Measurements from ENCODE around the gene SHANK1.

The SHANK1 gene

DNA sequence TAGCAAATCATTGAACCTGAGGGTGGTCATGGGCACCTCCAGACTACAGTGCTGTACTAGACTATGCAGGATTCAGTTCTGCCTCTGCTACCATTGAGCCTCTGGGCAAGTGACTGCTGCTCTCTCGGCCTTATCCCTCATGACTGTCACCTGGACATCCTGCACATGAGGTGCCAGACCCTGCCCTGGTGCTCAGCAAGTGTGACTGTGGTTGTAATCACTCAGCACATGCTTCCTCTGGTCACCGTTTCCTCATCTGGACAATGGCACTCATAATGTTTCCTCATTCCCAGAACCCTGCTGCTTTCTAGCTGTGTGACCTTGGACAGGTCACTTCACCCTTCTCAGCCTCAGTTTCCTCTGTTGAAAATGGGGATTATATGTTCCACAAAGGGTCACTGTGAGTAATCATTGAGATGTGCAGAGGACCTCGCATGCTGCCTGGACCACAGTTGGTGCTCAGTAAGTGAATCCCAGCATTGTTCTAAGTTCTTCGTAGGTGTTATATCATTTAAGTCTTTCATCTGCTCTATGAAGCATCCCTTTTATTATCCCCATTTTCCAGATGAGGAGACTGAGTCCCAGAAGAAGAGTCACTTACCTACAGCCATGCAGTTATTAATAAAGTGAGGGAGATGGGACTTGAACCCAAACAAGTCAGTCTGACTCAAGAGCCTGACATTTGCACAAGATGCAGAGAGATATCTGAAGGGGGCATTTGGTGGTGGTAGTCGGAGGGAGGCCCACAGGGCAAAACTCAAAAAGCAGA, 83.1 kb downstream of the SHANK1 start:
- no peak for DNase-seq (ENCODE audit: low spot score)
- H3K4ac ChIP-seq (ENCODE audit: low read length): no peak overlapping the region
- no peaks in the 10 kb centered on the region for H3K36me3 ChIP-seq (replicated peaks in 1 of 2; ENCODE audit: control insufficient read depth in 2 of 2, insufficient read depth in 2 of 2, low read length in 2 of 2)
- H3K14ac ChIP-seq (ENCODE audit: low read length): no peak overlapping the region
- no peak overlapping the region for H2BK15ac ChIP-seq (ENCODE audit: low read length)
- H2AFZ ChIP-seq (ENCODE audit: low read length): no peak overlapping the region
- no peak overlapping the region for H3K9ac ChIP-seq (ENCODE audit: low read depth, low read length, poor library complexity)
- no peak overlapping the region for H3K23ac ChIP-seq (ENCODE audit: low read depth, low read length, poor library complexity)
- no peak overlapping the region for H3K4me3 ChIP-seq (ENCODE audit: low read length in 2 of 2)
- H3K27me3 ChIP-seq (ENCODE audit: control insufficient read depth in 3 of 3, insufficient read depth in 3 of 3, low read depth in 1 of 3, low read length in 3 of 3): peaks cover 0 to 32% (median 11%) of the 10 kb centered on the region in 3 experiments
- peaks cover 8 to 15% of the 10 kb centered on the region in 2 donors for H3K9me3 ChIP-seq (replicated peaks in 1 of 2; ENCODE audit: control insufficient read depth in 2 of 2, insufficient read depth in 1 of 2, low read depth in 1 of 2, low read length in 2 of 2)
- H4K8ac ChIP-seq (ENCODE audit: low read depth, low read length): no peak overlapping the region
- peaks cover 0 to 5% of the 10 kb centered on the region in 2 donors for H3K4me1 ChIP-seq (ENCODE audit: control insufficient read depth in 2 of 2, insufficient read depth in 1 of 2, low read depth in 1 of 2, low read length in 2 of 2)
- no peaks in the 10 kb centered on the region for H3K79me1 ChIP-seq (ENCODE audit: low read depth, low read length)
- H2BK120ac ChIP-seq (ENCODE audit: low read depth, low read length): peak overlapping the region; percentile 40
- H3K27ac ChIP-seq (replicated peaks; ENCODE audit: low read length): no peak overlapping the region
- H4K91ac ChIP-seq (ENCODE audit: low read depth, low read length, poor library complexity): no peak overlapping the region
- no CpG with 5 or more reads among the region's 5 CpGs for WGBS, 2 donors (ENCODE audit: extremely low coverage in 2 of 2, insufficient read length in 2 of 2, insufficient replicate concordance in 1 of 2)
- H2BK12ac ChIP-seq (ENCODE audit: low read length): no peak overlapping the region
- peak overlapping the region; percentile 67 for H2AK5ac ChIP-seq (ENCODE audit: low read depth, low read length)
- H3K18ac ChIP-seq (ENCODE audit: low read length): no peak overlapping the region
- H3K4me2 ChIP-seq (ENCODE audit: insufficient read depth, low read length, poor library complexity, severe bottlenecking): no peak overlapping the region
- H2BK5ac ChIP-seq (ENCODE audit: low read length): no peak overlapping the region

DNA sequence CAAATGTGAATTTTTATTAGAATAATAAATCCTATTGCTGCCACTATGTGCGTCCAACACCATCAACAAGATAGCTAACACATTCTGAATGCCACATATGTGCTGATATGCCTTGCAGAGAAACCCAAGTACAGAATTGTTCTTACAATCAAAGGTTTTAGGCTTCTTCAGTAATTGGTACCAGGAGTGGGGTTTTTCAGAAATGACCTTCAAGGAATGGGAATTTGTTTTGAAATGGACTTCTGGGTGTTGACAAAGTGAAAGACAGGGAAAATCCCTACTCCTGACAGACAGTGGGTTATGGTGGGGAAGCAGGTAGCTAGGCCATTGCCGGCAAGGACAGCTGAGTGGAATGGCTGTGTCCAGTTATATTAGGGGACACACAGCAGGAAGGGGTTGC, 85.6 kb downstream of the SHANK1 start:
- Histone ChIP-seq H3K27ac (replicated peaks; ENCODE audit: low read length) (no peak overlapping the region), H4K91ac (ENCODE audit: low read depth, low read length, poor library complexity) (no peak overlapping the region), H3K9me3 (replicated peaks in 1 of 2; ENCODE audit: control insufficient read depth in 2 of 2, insufficient read depth in 1 of 2, low read depth in 1 of 2, low read length in 2 of 2) (peaks cover 8 to 15% of the 10 kb centered on the region in 2 donors), H3K36me3 (replicated peaks in 1 of 2; ENCODE audit: control insufficient read depth in 2 of 2, insufficient read depth in 2 of 2, low read length in 2 of 2) (no peaks in the 10 kb centered on the region), H3K9ac (ENCODE audit: low read depth, low read length, poor library complexity) (no peak overlapping the region), H2BK5ac (ENCODE audit: low read length) (no peak overlapping the region), H3K4me1 (ENCODE audit: control insufficient read depth in 2 of 2, insufficient read depth in 1 of 2, low read depth in 1 of 2, low read length in 2 of 2) (peaks cover 0 to 3% of the 10 kb centered on the region in 2 donors), H3K4ac (ENCODE audit: low read length) (no peak overlapping the region), H2AK5ac (ENCODE audit: low read depth, low read length) (no peak overlapping the region), H2AFZ (ENCODE audit: low read length) (no peak overlapping the region), H3K18ac (ENCODE audit: low read length) (no peak overlapping the region), H3K4me3 (ENCODE audit: low read length in 2 of 2) (peak overlapping the region in 1 of 2 donors; percentile 46), H2BK120ac (ENCODE audit: low read depth, low read length) (no peak overlapping the region), H3K23ac (ENCODE audit: low read depth, low read length, poor library complexity) (no peak overlapping the region), H2BK12ac (ENCODE audit: low read length) (no peak overlapping the region), H4K8ac (ENCODE audit: low read depth, low read length) (no peak overlapping the region), H3K14ac (ENCODE audit: low read length) (no peak overlapping the region), H3K27me3 (ENCODE audit: control insufficient read depth in 3 of 3, insufficient read depth in 3 of 3, low read depth in 1 of 3, low read length in 3 of 3) (peaks cover 0 to 29% (median 11%) of the 10 kb centered on the region in 3 experiments), H2BK15ac (ENCODE audit: low read length) (no peak overlapping the region), H3K4me2 (ENCODE audit: insufficient read depth, low read length, poor library complexity, severe bottlenecking) (no peak overlapping the region), H3K79me1 (ENCODE audit: low read depth, low read length) (no peaks in the 10 kb centered on the region)
- WGBS, 2 donors (ENCODE audit: extremely low coverage in 2 of 2, insufficient read length in 2 of 2, insufficient replicate concordance in 1 of 2): no CpG with 5 or more reads among the region's 2 CpGs
- DNase-seq (ENCODE audit: low spot score): no peak

DNA sequence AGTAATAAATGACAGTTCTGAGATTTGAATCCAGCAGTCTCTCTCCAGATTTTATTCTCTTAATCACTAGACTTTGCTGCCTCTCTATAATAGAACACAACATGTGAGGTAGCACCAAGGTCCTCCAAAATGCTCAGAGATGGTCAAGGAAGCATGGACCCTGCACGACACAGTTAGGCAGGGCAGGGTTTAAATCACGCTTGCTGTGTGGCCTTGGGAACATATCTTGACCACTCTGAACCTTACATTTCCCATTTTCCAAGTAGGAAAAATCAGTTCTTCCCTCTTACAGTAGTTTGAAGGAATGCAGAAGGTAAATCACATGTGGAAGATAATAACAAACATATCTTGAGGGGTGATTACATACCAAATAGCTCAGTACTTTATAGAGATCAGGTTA, 86.2 kb downstream of the SHANK1 start:
- no peak overlapping the region for H4K8ac ChIP-seq (ENCODE audit: low read depth, low read length)
- no peak overlapping the region for H2BK12ac ChIP-seq (ENCODE audit: low read length)
- no peaks in the 10 kb centered on the region for H3K4me1 ChIP-seq (ENCODE audit: control insufficient read depth in 2 of 2, insufficient read depth in 1 of 2, low read depth in 1 of 2, low read length in 2 of 2)
- H3K18ac ChIP-seq (ENCODE audit: low read length): no peak overlapping the region
- H2AK5ac ChIP-seq (ENCODE audit: low read depth, low read length): no peak overlapping the region
- DNase-seq (ENCODE audit: low spot score): no peak
- H2AFZ ChIP-seq (ENCODE audit: low read length): no peak overlapping the region
- H4K91ac ChIP-seq (ENCODE audit: low read depth, low read length, poor library complexity): no peak overlapping the region
- no peak overlapping the region for H3K4ac ChIP-seq (ENCODE audit: low read length)
- no peaks in the 10 kb centered on the region for H3K79me1 ChIP-seq (ENCODE audit: low read depth, low read length)
- no peak overlapping the region for H2BK15ac ChIP-seq (ENCODE audit: low read length)
- no CpG with 5 or more reads among the region's 2 CpGs for WGBS, 2 donors (ENCODE audit: extremely low coverage in 2 of 2, insufficient read length in 2 of 2, insufficient replicate concordance in 1 of 2)
- no peak overlapping the region for H3K4me3 ChIP-seq (ENCODE audit: low read length in 2 of 2)
- H3K4me2 ChIP-seq (ENCODE audit: insufficient read depth, low read length, poor library complexity, severe bottlenecking): no peak overlapping the region
- peaks cover 0 to 23% (median 6%) of the 10 kb centered on the region in 3 experiments for H3K27me3 ChIP-seq (ENCODE audit: control insufficient read depth in 3 of 3, insufficient read depth in 3 of 3, low read depth in 1 of 3, low read length in 3 of 3)
- H3K27ac ChIP-seq (replicated peaks; ENCODE audit: low read length): no peak overlapping the region
- H2BK5ac ChIP-seq (ENCODE audit: low read length): no peak overlapping the region
- H3K14ac ChIP-seq (ENCODE audit: low read length): no peak overlapping the region
- no peak overlapping the region for H2BK120ac ChIP-seq (ENCODE audit: low read depth, low read length)
- no peak overlapping the region for H3K23ac ChIP-seq (ENCODE audit: low read depth, low read length, poor library complexity)
- peaks cover 8 to 15% of the 10 kb centered on the region in 2 donors for H3K9me3 ChIP-seq (replicated peaks in 1 of 2; ENCODE audit: control insufficient read depth in 2 of 2, insufficient read depth in 1 of 2, low read depth in 1 of 2, low read length in 2 of 2)
- H3K9ac ChIP-seq (ENCODE audit: low read depth, low read length, poor library complexity): no peak overlapping the region
- H3K36me3 ChIP-seq (replicated peaks in 1 of 2; ENCODE audit: control insufficient read depth in 2 of 2, insufficient read depth in 2 of 2, low read length in 2 of 2): no peaks in the 10 kb centered on the region

DNA sequence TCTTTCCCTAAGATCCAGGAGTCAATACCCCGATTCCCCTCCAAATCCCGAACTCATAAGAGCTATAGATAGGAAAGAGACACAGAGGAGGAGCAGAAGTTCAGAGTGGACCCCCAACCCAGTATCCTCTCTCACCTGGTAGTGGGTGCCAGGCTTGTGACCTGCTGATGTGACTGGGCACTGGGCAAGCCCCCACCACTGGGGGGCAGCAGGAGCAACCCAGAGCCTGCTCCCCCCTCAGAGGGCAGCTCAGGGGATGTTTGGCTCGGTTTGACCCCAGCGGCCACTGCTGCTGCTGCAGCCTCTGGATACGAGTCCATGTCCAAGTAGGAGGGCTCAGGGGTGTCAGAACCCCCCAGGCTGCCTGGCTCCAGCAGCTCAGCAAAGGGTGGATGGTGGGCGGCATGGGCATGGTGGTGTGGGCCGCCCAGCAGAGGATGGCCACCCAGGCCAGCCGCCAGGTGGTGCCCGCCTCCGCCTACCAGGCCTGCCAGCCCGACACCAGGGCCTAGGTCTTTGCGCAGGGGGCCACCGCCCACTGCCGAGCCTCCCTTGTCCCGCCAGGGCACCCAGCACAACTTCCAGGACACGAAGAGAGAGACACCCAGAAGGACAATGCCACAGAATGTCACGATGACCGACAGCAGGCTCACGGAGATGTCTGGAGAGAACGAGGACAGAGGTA, 87.3 kb downstream of the SHANK1 start:
- Histone ChIP-seq H3K79me1 (ENCODE audit: low read depth, low read length) (no peaks in the 10 kb centered on the region), H3K23ac (ENCODE audit: low read depth, low read length, poor library complexity) (no peak overlapping the region), H3K9ac (ENCODE audit: low read depth, low read length, poor library complexity) (no peak overlapping the region), H4K8ac (ENCODE audit: low read depth, low read length) (no peak overlapping the region), H3K4me3 (ENCODE audit: low read length in 2 of 2) (no peak overlapping the region), H2BK15ac (ENCODE audit: low read length) (no peak overlapping the region), H2BK120ac (ENCODE audit: low read depth, low read length) (no peak overlapping the region), H2AFZ (ENCODE audit: low read length) (no peak overlapping the region), H3K9me3 (replicated peaks in 1 of 2; ENCODE audit: control insufficient read depth in 2 of 2, insufficient read depth in 1 of 2, low read depth in 1 of 2, low read length in 2 of 2) (peaks cover 8 to 15% of the 10 kb centered on the region in 2 donors), H3K27ac (replicated peaks; ENCODE audit: low read length) (no peak overlapping the region), H3K14ac (ENCODE audit: low read length) (no peak overlapping the region), H3K4me2 (ENCODE audit: insufficient read depth, low read length, poor library complexity, severe bottlenecking) (no peak overlapping the region), H3K27me3 (ENCODE audit: control insufficient read depth in 3 of 3, insufficient read depth in 3 of 3, low read depth in 1 of 3, low read length in 3 of 3) (peaks cover 0 to 12% (median under 1%) of the 10 kb centered on the region in 3 experiments), H2AK5ac (ENCODE audit: low read depth, low read length) (peak overlapping the region; percentile 34), H3K18ac (ENCODE audit: low read length) (peak overlapping the region; percentile 52), H2BK12ac (ENCODE audit: low read length) (no peak overlapping the region), H4K91ac (ENCODE audit: low read depth, low read length, poor library complexity) (no peak overlapping the region), H3K4ac (ENCODE audit: low read length) (no peak overlapping the region), H2BK5ac (ENCODE audit: low read length) (no peak overlapping the region), H3K36me3 (replicated peaks in 1 of 2; ENCODE audit: control insufficient read depth in 2 of 2, insufficient read depth in 2 of 2, low read length in 2 of 2) (no peaks in the 10 kb centered on the region), H3K4me1 (ENCODE audit: control insufficient read depth in 2 of 2, insufficient read depth in 1 of 2, low read depth in 1 of 2, low read length in 2 of 2) (no peaks in the 10 kb centered on the region)
- DNase-seq (ENCODE audit: low spot score): no peak
- WGBS, 2 donors (ENCODE audit: extremely low coverage in 2 of 2, insufficient read length in 2 of 2, insufficient replicate concordance in 1 of 2): no CpG with 5 or more reads among the region's 20 CpGs

All from neuronal stem cell (in vitro differentiated cells).